OCI-LY3 (cell line): ENCODE measurements around the gene PALMD.

Experiments
- EZH2phosphoT487 ChIP-seq: fragments of 200-600 bp; shearing (Covaris generic); IDR thresholded peaks from 2 replicates; pipeline ENCODE4 v1.6.1; 2018; ENCODE audit warnings: antibody characterized with exemption, mixed run types, low read depth
- TF ChIP-seq, protein P1 (sequence below): fragments of 200-600, 300-600 bp; sonication (generic); IDR thresholded peaks from 2 replicates; pipeline ENCODE4 v1.5.1; 2014; ENCODE audit warnings: antibody characterized with exemption, low read length, low read depth

DNA sequence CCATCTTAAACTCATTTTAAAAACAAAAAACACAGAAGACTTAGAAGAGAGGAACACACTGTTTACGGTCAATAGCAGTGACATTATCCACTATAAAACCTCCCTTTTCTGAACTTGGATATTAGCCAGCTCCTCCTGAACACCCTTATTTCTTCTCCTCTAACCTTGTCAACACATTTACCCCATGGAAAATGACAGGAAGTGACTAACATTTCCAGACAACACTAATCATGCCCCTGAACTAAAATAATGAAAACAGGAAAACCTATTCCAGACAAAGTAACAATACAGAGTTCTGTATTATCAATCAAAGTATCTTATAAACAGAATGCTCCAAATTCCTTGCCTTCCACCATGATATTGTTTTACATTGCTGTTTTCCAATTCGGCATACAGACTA lies 45.3 kb downstream of the PALMD start:
- TF ChIP-seq EZH2phosphoT487 = no peak
- TF ChIP-seq, protein P1, sequence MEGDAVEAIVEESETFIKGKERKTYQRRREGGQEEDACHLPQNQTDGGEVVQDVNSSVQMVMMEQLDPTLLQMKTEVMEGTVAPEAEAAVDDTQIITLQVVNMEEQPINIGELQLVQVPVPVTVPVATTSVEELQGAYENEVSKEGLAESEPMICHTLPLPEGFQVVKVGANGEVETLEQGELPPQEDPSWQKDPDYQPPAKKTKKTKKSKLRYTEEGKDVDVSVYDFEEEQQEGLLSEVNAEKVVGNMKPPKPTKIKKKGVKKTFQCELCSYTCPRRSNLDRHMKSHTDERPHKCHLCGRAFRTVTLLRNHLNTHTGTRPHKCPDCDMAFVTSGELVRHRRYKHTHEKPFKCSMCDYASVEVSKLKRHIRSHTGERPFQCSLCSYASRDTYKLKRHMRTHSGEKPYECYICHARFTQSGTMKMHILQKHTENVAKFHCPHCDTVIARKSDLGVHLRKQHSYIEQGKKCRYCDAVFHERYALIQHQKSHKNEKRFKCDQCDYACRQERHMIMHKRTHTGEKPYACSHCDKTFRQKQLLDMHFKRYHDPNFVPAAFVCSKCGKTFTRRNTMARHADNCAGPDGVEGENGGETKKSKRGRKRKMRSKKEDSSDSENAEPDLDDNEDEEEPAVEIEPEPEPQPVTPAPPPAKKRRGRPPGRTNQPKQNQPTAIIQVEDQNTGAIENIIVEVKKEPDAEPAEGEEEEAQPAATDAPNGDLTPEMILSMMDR = no peak
